Activated T-helper 1 cell treated with anti-CD3 and anti-CD28 coated beads, Interleukin-12 subunit alpha, Interleukin-12 subunit beta, Interleukin-2, Interleukin-4 antibody, amounts not matched to agents 30 ng/mL and 10 ng/mL and 1 ng/mL, durations not matched to agents 14 hours and 24 hours and 36 hours (primary cell): ENCODE results near the gene CENPE. TPM values are rescaled to one million over a fixed set of nuclear protein-coding genes. Genes with fewer than 3 reads are reported as not detected.
A peak's percentile ranks its signal among the peaks of the same experiment; 100 is the strongest.

Source experiments
- DNase-seq: peaks from one replicate; pipeline ENCODE4 v3.0.0; 2021; ENCODE audit warnings: low spot score
- H3K27ac Mint-ChIP-seq: one replicate; pipeline ENCODE4 v1.8.0; 2021; ENCODE audit warnings: mild to moderate bottlenecking, mixed read lengths
- H3K27me3 Mint-ChIP-seq: one replicate; pipeline ENCODE4 v1.8.0; 2022; ENCODE audit warnings: mild to moderate bottlenecking, moderate library complexity, mixed read lengths; ENCODE audit not compliant: insufficient read depth
- H3K36me3 Mint-ChIP-seq: one replicate; pipeline ENCODE4 v1.8.0; 2021; ENCODE audit warnings: low read depth, mixed read lengths
- H3K4me1 Mint-ChIP-seq: one replicate; pipeline ENCODE4 v1.8.0; 2021; ENCODE audit warnings: low read depth, mixed read lengths
- H3K4me3 Mint-ChIP-seq: one replicate; pipeline ENCODE4 v1.8.0; 2021; ENCODE audit warnings: mild to moderate bottlenecking, moderate library complexity, mixed read lengths
- H3K9me3 Mint-ChIP-seq: one replicate; pipeline ENCODE4 v1.8.0; 2021; ENCODE audit warnings: mixed read lengths
- intact Hi-C: fragments of 100-400 bp; cut with micrococcal nuclease; formaldehyde crosslinking; loops from one replicate; pipeline ENCODE4 v1.15.1; 2024
- total RNA-seq: library from RNA; stranded (reverse); gene quantifications from 2 replicates; pipeline ENCODE4 v1.2.3, GENCODE V29; 2022

CENPE gene
- total RNA-seq, 1 donor from 2014 or later, result 18.7 TPM

GRCh38 chr4:103089481-103089880 is 108.7 kb downstream of the CENPE start:
- DNase-seq, result no peak
- intact Hi-C loops, result no loop called here

DNA sequence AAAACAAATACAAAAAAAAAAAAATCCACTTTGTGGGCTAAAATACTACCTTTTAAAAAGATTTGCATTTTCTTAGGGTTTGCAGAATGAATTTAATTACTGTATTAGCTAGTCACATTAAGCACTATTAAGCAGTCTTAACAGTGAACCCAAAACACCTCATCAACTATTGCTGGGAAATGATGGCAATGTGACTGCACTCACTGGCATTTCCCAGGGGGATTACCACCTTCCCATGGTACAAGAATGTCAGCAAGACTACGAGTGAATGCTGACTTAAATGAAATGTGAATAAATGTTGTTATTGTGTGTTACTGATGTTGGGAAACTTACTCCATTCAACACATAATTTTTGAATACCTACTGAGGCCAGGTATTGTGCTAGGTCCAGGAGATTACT is 111.6 kb downstream of the CENPE start:
- Mint-ChIP-seq H3K4me1 (peaks cover 9% of the 10 kb centered on the region), H3K36me3 (peaks cover 17% of the 10 kb centered on the region), H3K27ac (no peak overlapping the region), H3K27me3 (no peaks in the 10 kb centered on the region), H3K9me3 (no peaks in the 10 kb centered on the region), H3K4me3 (no peak overlapping the region)
- intact Hi-C loops, result no loop called here
- DNase-seq, result no peak

More at GRCh38 chr4:103089481-103089880, 108.7 kb downstream of the CENPE start:
- Mint-ChIP-seq H3K27me3 (no peaks in the 10 kb centered on the region), H3K4me1 (peaks cover 26% of the 10 kb centered on the region), H3K4me3 (no peak overlapping the region), H3K36me3 (peaks cover 16% of the 10 kb centered on the region), H3K9me3 (no peaks in the 10 kb centered on the region), H3K27ac (no peak overlapping the region)

DNA sequence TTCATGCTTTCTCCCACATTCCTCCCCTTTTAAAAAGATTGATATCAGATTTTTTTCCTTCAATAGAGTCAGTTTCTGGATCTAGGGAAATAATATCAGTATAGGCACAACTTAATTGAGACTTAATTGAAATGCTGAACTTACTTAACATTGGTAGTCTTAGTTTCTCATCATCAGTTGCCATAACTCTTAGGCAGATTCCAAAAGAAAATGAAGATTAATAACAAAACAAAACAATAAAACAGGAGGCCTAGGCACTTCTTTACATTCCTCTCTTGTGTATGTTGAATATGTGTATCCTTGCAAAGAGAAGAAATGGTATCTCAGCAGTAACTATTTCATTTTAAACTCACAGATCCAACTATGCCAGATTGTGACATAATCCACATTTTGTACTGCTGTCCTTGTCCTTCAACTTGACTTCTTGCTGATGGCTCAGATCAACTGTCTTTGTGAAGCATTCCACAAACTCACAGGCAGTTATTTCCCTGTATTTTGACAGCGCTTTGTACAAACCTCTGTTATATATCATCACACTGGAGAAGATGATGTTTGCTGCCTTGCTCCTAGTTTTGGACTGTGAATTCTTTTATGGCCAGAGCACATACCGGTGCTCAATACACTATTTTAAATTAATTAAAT is 112.5 kb downstream of the CENPE start:
- H3K9me3 Mint-ChIP-seq, result no peaks in the 10 kb centered on the region
- H3K27me3 Mint-ChIP-seq, result no peaks in the 10 kb centered on the region
- no peak for DNase-seq
- H3K36me3 Mint-ChIP-seq, result peaks cover 19% of the 10 kb centered on the region
- intact Hi-C loops, result no loop called here
- H3K4me3 Mint-ChIP-seq, result no peak overlapping the region
- no peak overlapping the region for H3K27ac Mint-ChIP-seq
- H3K4me1 Mint-ChIP-seq, result peaks cover 6% of the 10 kb centered on the region

DNA sequence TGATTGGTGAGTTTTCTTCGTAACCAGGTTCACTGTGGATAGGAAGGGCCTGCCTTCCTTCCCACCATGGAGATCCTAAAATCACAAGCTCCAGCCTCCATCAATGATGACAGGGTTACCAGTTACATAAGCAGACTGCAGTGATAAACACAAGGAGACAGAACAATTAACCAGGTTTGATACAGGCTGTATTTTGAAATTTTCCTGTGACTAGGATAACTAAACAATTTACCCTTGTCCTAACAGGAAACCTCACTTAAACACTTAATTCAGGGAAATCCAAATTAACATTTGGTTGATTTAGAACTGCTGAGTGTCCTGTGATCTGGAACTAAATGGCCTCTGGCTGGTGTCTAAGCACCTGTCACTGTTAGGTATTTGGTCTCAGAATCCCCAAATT is 118.5 kb downstream of the CENPE start:
- Mint-ChIP-seq H3K27me3 (no peaks in the 10 kb centered on the region), H3K27ac (no peak overlapping the region), H3K4me1 (peaks cover 28% of the 10 kb centered on the region), H3K36me3 (peaks cover 19% of the 10 kb centered on the region), H3K9me3 (no peaks in the 10 kb centered on the region), H3K4me3 (no peak overlapping the region)
- intact Hi-C loops, result loop anchor here (5.0 kb wide), 1 partner anchor 647 kb away; no protein-coding TSS in a partner anchor
- DNase-seq, result no peak

DNA sequence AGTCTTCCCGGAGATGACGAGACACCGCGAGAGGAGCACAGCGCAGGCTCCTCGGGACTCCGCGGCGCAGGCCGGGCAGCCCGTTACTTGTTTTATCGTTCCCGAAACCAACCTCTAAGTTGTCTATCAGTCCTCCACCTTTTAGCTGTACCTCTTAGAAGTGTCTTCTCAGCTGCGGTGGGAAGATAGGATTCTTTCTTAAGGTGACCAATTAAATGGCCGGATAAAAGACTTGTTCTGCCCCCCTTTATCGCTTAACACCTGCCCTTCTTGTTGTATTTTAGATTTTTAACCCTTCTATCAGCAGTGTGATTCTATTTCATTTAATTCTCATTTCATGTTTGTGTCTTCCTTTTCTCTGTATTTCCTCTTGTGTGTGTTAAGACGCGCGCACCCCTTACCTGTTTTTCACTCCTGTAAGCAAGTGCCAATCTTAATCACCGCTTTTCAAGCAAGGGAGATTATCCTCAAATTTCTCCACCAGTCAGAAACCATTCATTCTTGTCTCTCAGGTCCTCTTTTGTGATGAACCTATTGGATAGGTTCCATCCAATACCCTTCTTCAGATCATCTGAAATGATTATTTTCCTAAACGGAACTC is 121.3 kb downstream of the CENPE start, which contains the start of gene SLC9B2:
Gene SLC9B2, minus strand, starts transcription at position 15 of the 601 bp plus-strand sequence. CDS start 9,211 bp downstream, outside the sequence.
- H3K4me1 Mint-ChIP-seq, result peaks cover 51% of the 10 kb centered on the region
- H3K9me3 Mint-ChIP-seq, result no peaks in the 10 kb centered on the region
- intact Hi-C loops, result loop anchor here (1.0 to 5.0 kb wide), 10 partner anchors 9 to 732 kb away; partner anchors contain the start of genes BDH2, CISD2, SLC39A8 and SLC9B1
- no peak for DNase-seq
- peaks cover 28% of the 10 kb centered on the region for H3K36me3 Mint-ChIP-seq
- peak within 1 kb of the TSS; percentile 100 for H3K27ac Mint-ChIP-seq
- no peaks in the 10 kb centered on the region for H3K27me3 Mint-ChIP-seq
- H3K4me3 Mint-ChIP-seq, result peak within 1 kb of the TSS; percentile 99

DNA sequence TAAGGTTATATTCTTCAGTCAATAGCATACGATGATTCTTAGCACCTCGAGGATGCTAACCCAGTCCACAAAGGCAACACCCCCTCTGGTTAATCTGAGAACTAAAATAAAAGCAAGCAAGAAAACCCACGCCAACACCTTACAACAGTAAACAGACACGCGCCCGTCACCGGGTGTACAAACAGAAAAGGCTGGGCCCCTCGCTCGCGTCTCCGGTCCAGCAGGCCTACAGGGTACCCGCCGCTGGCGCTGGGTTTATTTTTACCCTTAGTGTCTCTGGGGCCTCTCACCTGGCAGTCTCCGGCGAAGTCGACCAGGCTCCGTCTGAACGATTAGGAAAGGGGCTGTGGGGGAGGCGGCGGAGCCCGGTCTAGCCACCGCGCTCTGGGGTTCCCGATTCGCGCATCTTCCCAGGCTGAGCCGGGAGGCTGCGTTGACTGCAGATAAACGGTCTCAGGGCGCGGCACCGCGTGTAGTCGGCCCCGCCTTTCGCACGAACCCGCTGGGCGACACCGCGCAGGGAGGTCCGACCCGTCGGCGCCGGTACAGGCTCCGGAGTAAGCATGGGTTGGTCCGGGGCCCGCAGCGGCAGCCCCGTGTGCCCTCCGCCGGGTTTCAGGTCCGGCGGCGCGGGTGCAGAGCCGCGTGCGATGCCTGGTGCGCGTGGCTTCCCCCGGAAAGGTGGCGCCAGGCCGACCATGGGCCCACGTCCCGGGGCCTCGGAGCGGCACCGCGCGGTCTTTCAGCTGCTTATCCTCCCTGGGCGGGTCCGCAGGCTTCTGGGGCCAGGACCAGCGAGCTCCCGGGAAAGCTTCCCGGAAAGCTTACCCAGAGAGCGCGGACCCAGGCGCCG is 122.0 kb downstream of the CENPE start:
- Mint-ChIP-seq H3K27me3 (no peaks in the 10 kb centered on the region), H3K4me1 (peaks cover 51% of the 10 kb centered on the region), H3K4me3 (peak overlapping the region; percentile 99), H3K36me3 (peaks cover 26% of the 10 kb centered on the region), H3K27ac (peak overlapping the region; percentile 100), H3K9me3 (no peaks in the 10 kb centered on the region)
- intact Hi-C loops, result loop anchor here (1.0 to 5.0 kb wide), 11 partner anchors 8 to 731 kb away; partner anchors contain the start of genes BDH2, CISD2, SLC39A8 and SLC9B1
- DNase-seq, result peak; percentile 60

GRCh38 chr4:103075435-103075893 is 122.7 kb downstream of the CENPE start:
- peaks cover 55% of the 10 kb centered on the region for H3K4me1 Mint-ChIP-seq
- peaks cover 28% of the 10 kb centered on the region for H3K36me3 Mint-ChIP-seq
- DNase-seq, result no peak
- H3K27ac Mint-ChIP-seq, result peak overlapping the region; percentile 100
- H3K9me3 Mint-ChIP-seq, result no peaks in the 10 kb centered on the region
- H3K4me3 Mint-ChIP-seq, result peak overlapping the region; percentile 99
- intact Hi-C loops, result loop anchor here (2.0 to 5.0 kb wide), 2 partner anchors 573 to 643 kb away; no protein-coding TSS in a partner anchor
- no peaks in the 10 kb centered on the region for H3K27me3 Mint-ChIP-seq

GRCh38 chr4:103074744-103075434 is 123.3 kb downstream of the CENPE start:
- peaks cover 56% of the 10 kb centered on the region for H3K4me1 Mint-ChIP-seq
- H3K4me3 Mint-ChIP-seq, result peak overlapping the region; percentile 99
- H3K36me3 Mint-ChIP-seq, result peaks cover 29% of the 10 kb centered on the region

DNA sequence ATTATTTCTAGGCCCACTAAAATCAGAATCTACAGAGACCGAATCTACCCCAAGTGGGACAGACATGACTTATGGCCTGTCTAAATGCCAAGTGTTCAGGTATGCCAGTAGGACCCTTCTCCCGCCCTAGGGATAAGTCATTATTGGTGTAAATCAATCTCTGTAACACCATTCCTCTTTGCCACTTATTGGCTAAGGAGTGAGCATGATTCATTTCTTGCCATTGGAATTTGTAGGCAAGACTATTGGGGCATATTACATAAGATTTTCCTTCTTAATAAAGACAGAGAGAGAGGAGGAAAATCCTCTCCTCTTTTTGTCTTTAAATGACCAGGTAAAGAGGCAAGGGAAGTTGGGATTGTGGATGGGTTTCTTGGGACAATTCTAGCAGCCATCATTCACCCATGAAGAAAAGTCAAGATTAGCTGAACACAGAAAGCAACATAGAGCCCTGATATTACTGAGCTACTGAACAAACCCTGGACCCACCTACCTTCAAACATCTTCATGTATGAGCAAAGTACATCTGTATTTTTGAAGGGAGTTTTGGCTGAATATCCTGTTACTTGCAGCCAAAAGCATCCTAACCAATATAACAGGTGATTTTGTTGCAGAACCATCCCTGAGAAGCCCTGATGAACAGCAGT is 124.2 kb downstream of the CENPE start:
- intact Hi-C loops, result loop anchor here (2.0 kb wide), 1 partner anchor 571 kb away; no protein-coding TSS in a partner anchor
- peaks cover 26% of the 10 kb centered on the region for H3K36me3 Mint-ChIP-seq
- no peaks in the 10 kb centered on the region for H3K9me3 Mint-ChIP-seq
- H3K4me3 Mint-ChIP-seq, result peak overlapping the region; percentile 99
- H3K27ac Mint-ChIP-seq, result peak overlapping the region; percentile 23
- H3K4me1 Mint-ChIP-seq, result peaks cover 53% of the 10 kb centered on the region
- no peak for DNase-seq
- no peaks in the 10 kb centered on the region for H3K27me3 Mint-ChIP-seq

More at GRCh38 chr4:103074744-103075434, 123.3 kb downstream of the CENPE start:
- no peak for DNase-seq
- no peaks in the 10 kb centered on the region for H3K27me3 Mint-ChIP-seq
- intact Hi-C loops, result loop anchor here (2.0 to 5.0 kb wide), 2 partner anchors 572 to 643 kb away; no protein-coding TSS in a partner anchor
- no peaks in the 10 kb centered on the region for H3K9me3 Mint-ChIP-seq
- peak overlapping the region; percentile 100 for H3K27ac Mint-ChIP-seq

GRCh38 chr4:103067841-103068547 is 130.1 kb downstream of the CENPE start:
- H3K27me3 Mint-ChIP-seq, result no peaks in the 10 kb centered on the region
- peaks cover 30% of the 10 kb centered on the region for H3K4me1 Mint-ChIP-seq
- H3K36me3 Mint-ChIP-seq, result peaks cover 42% of the 10 kb centered on the region
- DNase-seq, result no peak
- no peaks in the 10 kb centered on the region for H3K9me3 Mint-ChIP-seq
- intact Hi-C loops, result loop anchor here (1.0 kb wide), 1 partner anchor 8 kb away; the partner anchor contains the start of gene SLC9B2
- no peak overlapping the region for H3K27ac Mint-ChIP-seq
- H3K4me3 Mint-ChIP-seq, result no peak overlapping the region

DNA sequence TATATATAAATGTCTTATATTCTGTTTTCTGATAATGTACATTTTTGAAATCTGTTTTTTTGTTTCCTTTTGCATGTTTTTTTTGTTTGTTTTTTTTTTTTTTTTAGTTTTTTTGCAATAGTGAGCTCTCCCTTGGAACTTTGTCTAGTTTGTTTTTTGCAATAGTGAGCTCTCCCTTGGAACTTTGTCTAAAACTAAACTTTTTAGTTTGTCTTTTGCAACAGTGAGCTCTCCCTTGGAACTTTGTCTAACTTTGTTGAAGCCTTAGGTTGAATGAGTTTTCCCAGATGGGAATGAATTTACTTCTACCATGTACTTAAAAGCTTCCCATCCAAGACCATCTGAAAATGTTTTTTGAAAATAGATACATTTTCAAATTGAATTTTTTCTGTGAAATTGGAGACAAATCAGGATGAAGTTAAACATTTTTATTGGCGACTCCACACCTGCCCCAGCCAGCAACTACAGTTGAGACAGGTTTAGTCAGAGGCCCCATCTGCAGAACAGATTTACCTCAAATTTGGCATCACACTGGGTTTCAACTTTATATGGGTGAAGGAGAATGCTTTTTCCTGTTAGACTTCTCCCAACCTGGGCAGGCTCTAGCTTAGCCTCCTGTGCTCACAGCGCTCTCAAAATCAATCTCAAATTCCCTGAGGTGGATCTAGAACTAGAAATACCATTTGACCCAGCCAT is 137.5 kb downstream of the CENPE start:
- H3K4me3 Mint-ChIP-seq, result no peak overlapping the region
- peaks cover 6% of the 10 kb centered on the region for H3K4me1 Mint-ChIP-seq
- H3K9me3 Mint-ChIP-seq, result no peaks in the 10 kb centered on the region
- no peaks in the 10 kb centered on the region for H3K27me3 Mint-ChIP-seq
- intact Hi-C loops, result no loop called here
- peaks cover 36% of the 10 kb centered on the region for H3K36me3 Mint-ChIP-seq
- H3K27ac Mint-ChIP-seq, result no peak overlapping the region
- no peak for DNase-seq
